ENCODE measurements around the gene PIGBOS1. TPM values are rescaled to one million over a fixed set of nuclear protein-coding genes. Genes with fewer than 3 reads are reported as not detected.
"Not testable (repeated sequence)": the region's sequence is repeated elsewhere in the genome, so short reads cannot be mapped to it uniquely, and the experiment has no call there.

The PIGBOS1 gene
- total RNA-seq, 1 donor from 2014 or later: 7.6 TPM

- Histone ChIP-seq H3K27me3 (ENCODE audit: low read depth) (no peaks in the 10 kb centered on the region), H3K4me1 (peaks cover 46% of the 10 kb centered on the region), H3K9me3 (replicated peaks) (no peaks in the 10 kb centered on the region), H3K27ac (replicated peaks) (peak overlapping the region; percentile 88), H3K36me3 (peaks cover 3% of the 10 kb centered on the region), H3K4me3 (peak overlapping the region; percentile 80)
- TF ChIP-seq CTCF (IDR thresholded peaks at IDR 0.05; ENCODE audit: borderline replicate concordance): no peak
- DNase-seq: no peak
- intact Hi-C loops (cut with micrococcal nuclease): no loop called here
These were observed 764 bp upstream of the PIGBOS1 start for GRCh38 chr15:55319537-55320237.

- H3K9me3 ChIP-seq (replicated peaks); H3K4me3 ChIP-seq; H3K4me1 ChIP-seq; DNase-seq; H3K27me3 ChIP-seq (ENCODE audit: low read depth); intact Hi-C loops (cut with micrococcal nuclease); H3K27ac ChIP-seq (replicated peaks): not testable (repeated sequence)
- peaks cover 24% of the 10 kb centered on the region for H3K36me3 ChIP-seq
These were observed 16.1 kb downstream of the PIGBOS1 start for GRCh38 chr15:55302801-55303200.

GRCh38 chr15:55297315-55297714, 21.6 kb downstream of the PIGBOS1 start:
- Histone ChIP-seq H3K4me1 (no peaks in the 10 kb centered on the region), H3K4me3 (no peak overlapping the region), H3K9me3 (replicated peaks) (no peaks in the 10 kb centered on the region), H3K36me3 (no peaks in the 10 kb centered on the region), H3K27me3 (ENCODE audit: low read depth) (no peaks in the 10 kb centered on the region), H3K27ac (replicated peaks) (no peak overlapping the region)
- intact Hi-C loops (cut with micrococcal nuclease): no loop called here
- DNase-seq: no peak
- no peak for TF ChIP-seq CTCF (IDR thresholded peaks at IDR 0.05; ENCODE audit: borderline replicate concordance)

GRCh38 chr15:55290528-55291057, 28.3 kb downstream of the PIGBOS1 start:
- TF ChIP-seq CTCF (IDR thresholded peaks at IDR 0.05; ENCODE audit: borderline replicate concordance): peak; percentile 90
- intact Hi-C loops (cut with micrococcal nuclease): loop anchor here (5.0 kb wide), 1 partner anchor 73 kb away; no protein-coding TSS in a partner anchor

GRCh38 chr15:55289746-55290527, 29.0 kb downstream of the PIGBOS1 start, which contains the start of gene RAB27A:
Gene RAB27A, minus strand, starts transcription at chr15:55289813. Its CDS starts 54,879 bp downstream, at chr15:55234934.
- TF ChIP-seq CTCF (IDR thresholded peaks at IDR 0.05; ENCODE audit: borderline replicate concordance): no peak
- H3K4me3 ChIP-seq: peak within 1 kb of the TSS; percentile 85
- peak; percentile 65 for DNase-seq
- H3K9me3 ChIP-seq (replicated peaks): no peaks in the 10 kb centered on the region
- H3K36me3 ChIP-seq: no peaks in the 10 kb centered on the region
- intact Hi-C loops (cut with micrococcal nuclease): loop anchor here (5.0 kb wide), 1 partner anchor 73 kb away; no protein-coding TSS in a partner anchor
- peaks cover 24% of the 10 kb centered on the region for H3K4me1 ChIP-seq
- peak within 1 kb of the TSS; percentile 90 for H3K27ac ChIP-seq (replicated peaks)
- H3K27me3 ChIP-seq (ENCODE audit: low read depth): no peaks in the 10 kb centered on the region

More at GRCh38 chr15:55290528-55291057, 28.3 kb downstream of the PIGBOS1 start:
- Histone ChIP-seq H3K4me1 (peaks cover 24% of the 10 kb centered on the region), H3K4me3 (peak overlapping the region; percentile 85), H3K27ac (replicated peaks) (peak overlapping the region; percentile 90), H3K36me3 (no peaks in the 10 kb centered on the region), H3K27me3 (ENCODE audit: low read depth) (no peaks in the 10 kb centered on the region), H3K9me3 (replicated peaks) (no peaks in the 10 kb centered on the region)
- peak; percentile 82 for DNase-seq
